GM19099 (cell line): ENCODE measurements around the gene GJA10.

Experiments
- POLR2A ChIP-seq: IDR thresholded peaks from 3 replicates; pipeline ENCODE4 v1.6.1; 2011; ENCODE audit warnings: low read depth; ENCODE audit not compliant: insufficient read length; ENCODE audit errors: extremely low read depth

Gene GJA10

DNA sequence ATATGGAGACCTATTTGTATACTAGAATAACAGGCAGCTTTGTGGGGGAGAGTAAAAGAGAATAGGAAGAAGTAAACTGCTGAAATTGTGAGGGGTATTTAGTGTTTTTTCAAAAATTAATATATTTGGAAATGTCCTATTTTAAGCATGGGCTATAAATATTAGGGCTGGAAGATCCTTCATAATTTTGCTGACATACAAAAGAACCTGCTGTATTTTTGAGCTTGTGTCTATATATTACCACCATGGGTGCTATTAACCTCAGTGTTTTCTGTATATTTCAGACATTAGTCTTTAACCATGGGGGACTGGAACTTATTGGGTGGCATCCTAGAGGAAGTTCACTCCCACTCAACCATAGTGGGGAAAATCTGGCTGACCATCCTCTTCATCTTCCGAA, at the start of gene GJA10:
TSS of gene GJA10 (plus strand) at position 301 of the 400 bp plus-strand sequence. CDS start at position 301, 0 bp downstream.
- no peak for TF ChIP-seq POLR2A

DNA sequence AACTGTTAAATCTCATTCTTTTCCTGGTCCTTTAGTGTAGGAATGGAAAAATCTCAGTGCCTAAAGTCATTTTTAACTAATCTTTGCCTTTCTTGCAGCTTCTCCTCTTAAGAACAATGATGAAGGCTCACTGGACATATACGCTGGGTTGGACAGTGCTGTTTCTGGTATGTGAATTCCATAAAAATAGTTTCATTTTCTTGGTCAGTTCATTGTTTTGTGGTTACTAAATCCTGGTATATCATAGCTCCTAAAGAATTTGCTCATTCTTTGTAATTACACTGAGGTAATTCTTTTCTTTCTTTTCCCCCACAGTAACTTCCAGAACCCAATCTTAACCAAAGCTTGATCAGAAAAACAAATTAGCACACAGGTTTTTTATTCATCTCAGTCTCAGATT, 41.2 kb upstream of the GJA10 start:
- TF ChIP-seq POLR2A, result no peak

DNA sequence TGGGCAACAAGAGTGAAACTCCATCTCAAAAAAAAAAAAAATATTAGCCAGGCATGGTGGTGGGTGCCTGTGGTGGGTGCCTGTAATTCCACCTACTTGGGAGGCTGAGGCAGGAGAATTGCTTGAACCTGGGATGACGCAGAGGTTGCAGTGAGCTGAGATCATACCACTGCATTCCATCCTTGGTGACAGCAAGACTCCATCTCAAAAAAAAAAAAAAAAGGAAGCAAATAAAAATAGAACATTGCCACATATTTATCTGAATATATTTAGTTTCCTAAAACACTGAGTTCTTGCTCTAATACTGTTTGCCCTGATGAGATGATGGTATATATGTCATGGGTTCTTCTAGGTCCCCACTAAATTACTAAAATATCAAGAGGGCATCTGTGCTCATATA, 36.2 kb upstream of the GJA10 start:
- no peak for TF ChIP-seq POLR2A

DNA sequence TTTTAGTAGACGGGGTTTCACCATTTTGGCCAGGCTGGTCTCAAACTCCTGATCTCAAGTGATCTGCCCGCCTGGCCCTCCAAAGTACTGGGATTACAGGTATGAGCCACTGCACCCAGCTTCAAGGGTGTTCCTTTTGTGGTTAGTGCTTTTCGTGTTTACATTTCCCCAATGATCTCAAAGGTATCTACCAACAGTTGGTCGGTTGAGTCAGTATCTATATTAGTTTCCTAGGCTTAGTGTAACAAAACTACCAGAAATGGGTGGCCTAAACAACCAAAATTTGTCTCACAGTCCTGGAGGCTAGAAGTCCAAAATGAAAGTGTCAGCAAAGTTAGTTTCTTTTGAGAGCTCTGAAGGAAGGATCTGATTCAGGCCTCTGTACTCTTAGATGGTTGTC, 34.5 kb upstream of the GJA10 start:
- no peak for TF ChIP-seq POLR2A

DNA sequence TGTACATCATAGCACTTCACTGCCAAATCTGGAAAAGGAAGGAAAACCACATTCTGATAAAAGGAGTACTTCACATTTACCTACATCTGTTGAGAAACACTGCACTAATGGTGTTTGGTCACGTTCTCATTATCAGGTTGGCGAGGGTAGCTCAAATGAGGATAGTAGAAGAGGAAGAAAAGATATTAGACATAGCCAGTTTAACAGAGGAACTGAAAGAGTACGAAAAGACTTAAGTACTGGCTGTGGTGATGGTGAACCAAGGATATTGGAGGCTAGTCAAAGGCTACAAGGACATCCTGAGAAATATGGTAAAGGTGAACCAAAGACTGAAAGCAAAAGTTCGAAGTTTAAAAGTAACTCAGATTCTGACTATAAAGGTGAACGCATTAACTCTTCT, 32.0 kb upstream of the GJA10 start:
- no peak for TF ChIP-seq POLR2A

DNA sequence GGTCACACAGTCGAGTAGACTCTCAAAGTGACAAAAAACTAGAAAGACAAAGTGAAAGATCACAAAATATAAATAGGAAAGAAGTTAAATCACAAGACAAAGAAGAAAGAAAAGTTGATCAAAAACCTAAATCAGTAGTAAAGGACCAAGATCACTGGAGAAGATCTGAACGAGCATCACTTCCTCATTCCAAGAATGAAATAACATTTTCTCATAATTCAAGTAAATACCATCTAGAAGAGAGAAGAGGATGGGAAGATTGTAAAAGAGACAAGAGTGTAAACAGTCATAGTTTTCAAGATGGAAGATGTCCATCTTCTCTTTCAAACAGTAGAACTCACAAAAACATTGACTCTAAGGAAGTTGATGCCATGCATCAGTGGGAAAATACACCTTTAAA, 31.6 kb upstream of the GJA10 start:
- no peak for TF ChIP-seq POLR2A

DNA sequence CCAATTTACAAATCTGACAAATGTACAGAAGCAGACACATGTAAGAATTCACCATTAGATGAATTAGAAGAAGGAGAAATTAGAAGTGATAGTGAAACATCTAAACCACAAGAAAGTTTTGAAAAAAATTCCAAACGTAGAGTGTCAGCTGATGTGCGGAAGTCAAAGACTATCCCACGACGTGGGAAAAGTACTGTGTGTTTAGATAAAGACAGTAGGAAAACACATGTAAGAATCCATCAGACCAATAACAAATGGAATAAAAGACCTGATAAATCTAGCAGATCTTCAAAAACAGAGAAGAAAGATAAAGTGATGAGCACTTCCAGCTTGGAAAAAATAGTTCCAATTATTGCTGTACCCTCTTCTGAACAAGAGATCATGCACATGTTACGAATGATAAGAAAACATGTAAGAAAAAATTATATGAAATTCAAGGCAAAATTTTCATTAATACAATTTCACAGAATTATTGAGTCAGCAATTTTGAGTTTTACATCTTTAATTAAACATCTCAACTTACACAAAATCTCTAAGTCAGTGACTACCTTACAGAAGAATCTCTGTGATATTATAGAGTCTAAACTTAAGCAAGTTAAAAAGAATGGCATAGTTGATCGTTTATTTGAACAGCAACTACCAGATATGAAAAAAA, 28.1 kb upstream of the GJA10 start:
- TF ChIP-seq POLR2A, result no peak

DNA sequence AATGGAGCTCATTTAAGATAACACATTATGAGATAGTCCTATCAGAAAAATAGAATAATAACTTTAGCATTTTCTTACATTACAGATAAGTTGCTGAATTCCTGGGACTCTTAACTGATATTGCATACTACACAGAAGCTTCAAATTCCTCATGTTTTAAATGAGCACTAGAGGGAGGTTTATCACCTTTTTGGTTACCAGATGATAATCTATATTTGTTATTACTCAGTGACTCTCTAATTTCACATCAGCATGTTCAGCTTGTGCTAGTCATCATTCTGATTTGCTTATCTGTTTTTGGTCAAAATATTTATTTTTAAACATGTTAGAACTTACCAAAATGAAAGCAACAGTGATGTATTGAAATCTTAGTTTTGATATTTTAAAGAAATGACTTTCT, 20.5 kb upstream of the GJA10 start:
- no peak for TF ChIP-seq POLR2A

DNA sequence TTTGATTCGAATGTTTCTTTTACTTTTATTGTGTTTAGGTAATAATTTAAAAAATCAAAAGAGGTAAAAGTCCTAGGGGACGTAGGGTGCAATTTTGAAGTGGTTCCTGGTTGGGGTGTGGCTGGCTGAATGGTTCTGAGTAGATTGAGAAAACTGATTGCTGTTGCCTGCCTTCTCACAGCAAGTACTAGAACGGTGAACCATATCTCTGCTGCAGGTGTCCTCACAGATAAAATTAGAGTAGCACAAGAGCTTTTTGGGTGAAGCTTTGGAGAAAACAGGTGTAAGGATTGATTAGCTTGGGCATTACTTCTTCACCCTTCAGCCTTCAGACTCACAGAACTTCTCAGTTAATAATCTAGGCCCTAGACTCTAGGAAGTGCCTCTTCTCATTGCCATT, 19.8 kb upstream of the GJA10 start:
- no peak for TF ChIP-seq POLR2A

DNA sequence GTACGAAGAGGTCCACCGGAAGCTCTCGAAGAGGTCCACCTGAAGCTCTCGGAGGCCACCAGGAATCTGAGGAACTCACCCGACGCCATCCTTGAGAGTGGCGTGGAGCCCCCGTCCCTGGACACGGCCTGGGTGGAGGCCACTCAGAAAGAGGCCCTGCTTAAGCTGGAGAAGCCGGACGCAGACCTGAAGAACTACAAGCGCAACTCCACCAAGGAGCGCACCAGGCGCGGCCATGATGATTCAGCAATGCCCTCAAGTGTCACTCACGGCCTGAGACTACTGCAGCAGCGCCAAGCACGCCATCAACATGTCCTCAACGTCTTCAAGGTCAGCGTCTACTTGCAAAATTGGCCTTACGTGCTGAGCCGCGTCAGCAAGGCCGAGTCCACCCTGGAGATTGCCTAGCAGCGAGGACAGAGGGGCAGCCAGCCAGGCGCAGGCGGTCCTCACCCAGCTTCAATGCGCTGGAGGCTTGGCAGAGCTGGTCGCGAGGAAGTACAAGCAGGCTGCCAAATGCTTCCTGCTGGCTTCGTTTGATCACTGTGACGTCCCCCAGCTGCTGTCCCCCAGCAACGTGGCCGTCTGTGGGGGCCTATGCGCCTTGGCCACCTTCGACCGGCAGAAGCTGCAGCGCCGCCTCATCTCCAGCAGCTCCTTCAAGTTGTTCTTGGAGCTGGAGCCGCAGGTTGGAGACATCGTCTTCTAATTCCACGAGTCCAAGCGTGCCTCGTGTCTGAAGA, 7.7 kb upstream of the GJA10 start:
- no peak for TF ChIP-seq POLR2A

DNA sequence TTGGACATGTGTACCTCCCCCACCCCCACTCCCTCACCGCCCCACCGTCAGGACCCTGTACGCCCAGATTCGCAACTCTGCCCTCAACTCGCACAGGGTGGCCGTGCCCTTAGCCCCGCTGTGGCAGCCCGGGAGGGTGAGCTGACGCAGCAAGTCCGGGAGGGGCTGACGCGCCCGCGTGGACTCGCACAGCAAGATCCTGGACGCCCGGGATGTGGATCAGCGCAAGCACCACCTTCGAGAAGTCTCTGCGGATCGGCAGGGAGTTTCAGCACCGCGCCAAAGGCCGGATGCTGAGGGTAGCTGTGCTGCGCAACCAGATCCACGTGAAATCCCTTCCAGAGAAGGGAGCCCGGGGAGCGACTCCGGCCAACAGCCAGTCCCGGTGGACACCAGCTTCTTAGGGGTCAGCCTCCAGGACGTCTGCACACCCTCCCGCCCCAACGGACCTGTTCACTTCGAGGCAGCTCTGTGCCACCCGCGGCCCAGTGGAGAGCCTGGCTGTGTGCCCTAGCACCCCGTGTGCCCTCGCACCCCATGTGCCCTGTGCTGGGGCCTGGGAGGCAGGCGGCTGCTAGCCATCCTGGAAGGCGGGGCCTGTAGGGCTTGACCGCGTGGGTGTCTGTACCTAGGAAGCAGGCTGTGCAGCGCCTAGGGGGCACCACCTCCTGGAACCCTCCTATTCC, 6.7 kb upstream of the GJA10 start:
- TF ChIP-seq POLR2A, result no peak

DNA sequence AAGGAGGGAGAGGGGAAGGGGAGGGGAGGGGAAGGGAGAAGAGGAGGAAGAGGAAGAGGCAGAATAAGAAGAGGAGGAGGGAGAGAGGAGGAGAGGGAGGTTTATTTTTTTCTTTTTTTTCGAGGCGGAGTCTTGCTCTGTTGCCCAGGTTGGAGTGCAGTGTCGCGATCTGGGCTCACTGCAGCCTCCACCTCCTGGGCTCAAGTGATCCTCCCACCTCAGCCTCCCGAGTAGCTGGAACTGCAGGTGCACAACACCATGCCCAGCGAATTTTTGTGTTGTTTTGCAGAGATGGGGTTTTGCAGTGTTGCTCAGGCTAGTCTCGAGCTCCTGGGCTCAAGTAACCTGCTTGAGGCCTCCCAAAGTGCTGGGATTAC, 6.1 kb upstream of the GJA10 start:
- TF ChIP-seq POLR2A, result no peak

DNA sequence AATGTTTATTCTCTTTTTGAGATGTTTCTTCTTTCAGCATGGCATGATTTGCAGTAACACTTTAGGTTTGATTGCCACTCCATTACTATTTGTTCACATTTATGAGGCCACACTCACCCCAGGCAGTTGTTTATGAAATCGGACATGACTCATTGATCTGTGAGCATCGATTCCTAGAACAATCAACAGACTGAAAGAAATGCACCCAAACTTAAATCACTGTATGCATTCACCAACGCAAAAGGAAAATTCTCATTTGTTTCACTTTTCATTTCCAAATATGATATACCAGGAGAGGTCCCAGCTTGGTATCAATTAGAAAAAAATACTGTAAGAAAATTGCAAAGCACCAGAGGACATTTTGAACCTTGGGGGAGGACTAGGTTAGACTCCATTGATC, 5.4 kb upstream of the GJA10 start:
- no peak for TF ChIP-seq POLR2A

DNA sequence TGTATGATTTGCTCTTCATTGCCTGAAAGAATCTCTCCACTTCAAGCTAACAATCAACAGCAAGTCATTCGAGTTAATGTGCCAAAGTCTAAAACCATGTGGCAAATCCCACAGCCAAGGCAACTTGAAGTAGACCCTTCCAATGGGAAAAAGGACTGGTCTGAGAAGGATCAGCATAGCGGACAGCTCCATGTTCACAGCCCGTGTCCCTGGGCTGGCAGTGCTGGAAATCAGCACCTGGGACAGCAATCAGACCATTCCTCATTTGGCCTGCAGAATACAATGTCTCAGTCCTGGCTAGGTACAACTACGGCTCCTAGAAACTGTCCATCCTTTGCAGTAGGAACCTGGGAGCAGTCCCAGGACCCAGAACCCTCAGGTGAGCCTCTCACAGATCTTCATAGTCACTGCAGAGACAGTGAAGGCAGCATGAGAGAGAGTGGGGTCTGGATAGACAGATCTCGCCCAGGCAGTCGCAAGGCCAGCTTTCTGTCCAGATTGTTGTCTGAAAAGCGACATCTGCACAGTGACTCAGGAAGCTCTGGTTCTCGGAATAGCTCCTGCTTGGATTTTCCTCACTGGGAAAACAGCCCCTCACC, 1.1 kb downstream of the GJA10 start:
- no peak for TF ChIP-seq POLR2A

DNA sequence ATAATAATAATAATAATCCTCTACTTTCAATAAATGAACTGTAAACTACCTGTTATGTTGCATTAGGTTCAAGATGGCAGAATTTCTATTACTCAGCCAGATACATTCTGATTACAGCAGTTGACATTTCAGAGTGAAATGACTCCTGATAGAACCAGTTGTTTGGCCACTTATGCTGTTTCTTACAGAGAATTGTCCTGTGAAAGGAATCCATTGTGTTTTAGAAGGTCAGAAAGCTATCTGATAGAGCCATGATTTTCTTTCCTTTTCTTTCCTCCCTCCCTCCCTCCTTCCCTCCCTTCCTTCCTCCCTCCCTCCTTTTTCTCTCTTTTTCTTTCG, 16.6 kb downstream of the GJA10 start:
- TF ChIP-seq POLR2A, result no peak
